Thyroid gland (tissue), 4 donors: Measurements from ENCODE around the gene TTC3. TPM values are rescaled to one million over a fixed set of nuclear protein-coding genes. Genes with fewer than 3 reads are reported as not detected.

ENCODE experiments used
- DNase-seq, 2 donors: peaks; one replicate each; pipeline ENCODE4 v3.0.0-alpha.2; 2019
- H3K27ac ChIP-seq, 3 donors: fragments of 200-600 bp; sonication (generic); 1 replicate in 2 of 3; 2 replicates in 1 of 3; pipeline ENCODE4 v1.5.1; 2016 to 2019; ENCODE audit warnings: mild to moderate bottlenecking in 1 of 3, moderate library complexity in 1 of 3
- H3K27me3 ChIP-seq: fragments of 200-600 bp; sonication (generic); one replicate; pipeline ENCODE4 v1.5.1; 2019
- H3K36me3 ChIP-seq, 2 donors: fragments of 200-600 bp; sonication (generic); one replicate each; pipeline ENCODE4 v1.5.1; 2016 to 2019
- H3K4me1 ChIP-seq, 2 donors: fragments of 200-600 bp; sonication (generic); one replicate each; pipeline ENCODE4 v1.5.1; 2017 to 2019
- H3K4me3 ChIP-seq, 3 donors: fragments of 200-600 bp; sonication (generic); replicated peaks in 1 of 3; 1 replicate in 2 of 3; 2 replicates in 1 of 3; pipeline ENCODE4 v1.5.1; 2016; ENCODE audit warnings: mild to moderate bottlenecking in 1 of 3
- H3K9me3 ChIP-seq: fragments of 200-600 bp; sonication (generic); one replicate; pipeline ENCODE4 v1.5.1; 2017
- CTCF ChIP-seq, 6 experiments: fragments of 200-600 bp in 3 of 6; fragments of 450-650 bp in 3 of 6; sonication (generic) in 3 of 6; IDR thresholded peaks; one replicate each; pipeline ENCODE4 v1.5.1; 2016 to 2019; ENCODE audit warnings: antibody characterized with exemption in 6 of 6, mild to moderate bottlenecking in 2 of 6, inconsistent platforms in 1 of 6, moderate library complexity in 1 of 6
- POLR2A ChIP-seq, 2 donors: fragments of 450-650 bp; IDR thresholded peaks; one replicate each; pipeline ENCODE4 v1.6.1; 2017; ENCODE audit warnings: antibody characterized with exemption in 2 of 2, mild to moderate bottlenecking in 2 of 2, moderate library complexity in 1 of 2
- WGBS, 2 donors: methylation state at CpG; one replicate each; pipeline ENCODE4 v1.1.5; 2017; 5-methylcytosine and 5-hydroxymethylcytosine counted together
- intact Hi-C: fragments of 100-400 bp; cut with DNase I; formaldehyde crosslinking; loops from one replicate; pipeline ENCODE4 v1.15.1; 2023
- total RNA-seq, 4 donors: library from RNA; depleted of rRNA; stranded (reverse); fragments of >200 nt; gene quantifications; one replicate each; pipeline ENCODE4 v1.2.3, GENCODE V29; 2016

TTC3 gene
- total RNA-seq, 4 donors from 2014 or later, result 206 to 286 (median 251) TPM

GRCh38 chr21:37065561-37066177 lies 7.4 kb upstream of the TTC3 start:
- H3K4me1 ChIP-seq, result peaks cover 0 to under 1% of the 10 kb centered on the region in 2 donors
- no peaks in the 10 kb centered on the region for H3K27me3 ChIP-seq
- H3K27ac ChIP-seq, result no peak overlapping the region
- no peaks in the 10 kb centered on the region for H3K9me3 ChIP-seq
- TF ChIP-seq CTCF (IDR thresholded peaks at IDR 0.05), result no peak
- TF ChIP-seq POLR2A (IDR thresholded peaks at IDR 0.05), result no peak
- intact Hi-C loops, result no loop called here
- H3K36me3 ChIP-seq, result no peaks in the 10 kb centered on the region
- no peak overlapping the region for H3K4me3 ChIP-seq
- no peak for DNase-seq
- 95 to 98% methylated on average over 9 of the region's 9 CpGs for WGBS, 2 donors

- peak overlapping the region; percentile 69 to 89 (median 81) for H3K4me3 ChIP-seq
- H3K4me1 ChIP-seq, result peaks cover 13 to 25% of the 10 kb centered on the region in 2 donors
- peak; percentile 51 to 54 for DNase-seq
- no peaks in the 10 kb centered on the region for H3K36me3 ChIP-seq
- WGBS, 2 donors, result 24 to 35% methylated on average over 12 of the region's 12 CpGs
- H3K27ac ChIP-seq, result peak overlapping the region; percentile 99
- H3K27me3 ChIP-seq, result no peaks in the 10 kb centered on the region
- intact Hi-C loops, result loop anchor here (5.0 to 10.0 kb wide), 2 partner anchors 87 to 196 kb away; partner anchors contain the start of gene VPS26C
- TF ChIP-seq POLR2A (IDR thresholded peaks at IDR 0.05) (no peak), CTCF (IDR thresholded peaks at IDR 0.05) (no peak)
- no peaks in the 10 kb centered on the region for H3K9me3 ChIP-seq
Observed at GRCh38 chr21:37071561-37072273, 1.3 kb upstream of the TTC3 start.

- Histone ChIP-seq H3K4me3 (peak overlapping the region; percentile 69 to 89 (median 81)), H3K27me3 (no peaks in the 10 kb centered on the region), H3K36me3 (no peaks in the 10 kb centered on the region), H3K27ac (peak overlapping the region; percentile 99), H3K4me1 (peaks cover 13 to 25% of the 10 kb centered on the region in 2 donors), H3K9me3 (no peaks in the 10 kb centered on the region)
- TF ChIP-seq CTCF (IDR thresholded peaks at IDR 0.05) (no peak), POLR2A (IDR thresholded peaks at IDR 0.05) (peak in 1 of 2 donors; percentile 31)
- intact Hi-C loops, result loop anchor here (5.0 to 10.0 kb wide), 2 partner anchors 88 to 195 kb away; partner anchors contain the start of gene VPS26C
- 0 to 2% methylated on average over 12 to 32 of the region's 54 CpGs for WGBS, 2 donors
- peak; percentile 63 to 84 for DNase-seq
Observed at GRCh38 chr21:37072274-37072987, 623 bp upstream of the TTC3 start.

- Histone ChIP-seq H3K9me3 (no peaks in the 10 kb centered on the region), H3K27ac (peak overlapping the region; percentile 77 to 99 (median 99)), H3K27me3 (no peaks in the 10 kb centered on the region), H3K4me3 (peak overlapping the region; percentile 20 to 81 (median 74)), H3K36me3 (no peaks in the 10 kb centered on the region), H3K4me1 (peaks cover 13 to 25% of the 10 kb centered on the region in 2 donors)
- intact Hi-C loops, result loop anchor here (5.0 to 10.0 kb wide), 2 partner anchors 89 to 194 kb away; partner anchors contain the start of gene VPS26C
- TF ChIP-seq POLR2A (IDR thresholded peaks at IDR 0.05), result no peak
- peak in 1 of 6 experiments; percentile 6 for TF ChIP-seq CTCF (IDR thresholded peaks at IDR 0.05)
- 0 to 1% methylated on average over 16 to 45 of the region's 70 CpGs for WGBS, 2 donors
- DNase-seq, result peak; percentile 54 to 57
Observed at GRCh38 chr21:37073417-37074196, 553 bp downstream of the TTC3 start.
